MCF 10A (cell line): ENCODE measurements around the gene ALDH1L1. TPM values are rescaled to one million over a fixed set of nuclear protein-coding genes. Genes with fewer than 3 reads are reported as not detected.

ENCODE experiments used
- BruUV-seq: library from RNA; stranded (reverse); fragments of 400-500 nt; replicated peaks from 2 replicates; lab custom pipeline; 2021; lab: Mats Ljungman, UMichigan
- CTCF ChIA-PET: fragments of 300-600 bp; sonication (Branson Sonifier 250); formaldehyde crosslinking; extraction: SDS; loops from one replicate; lab custom pipeline; 2021; ENCODE audit warnings: antibody characterized with exemption, inconsistent platforms; lab: Yijun Ruan, JAX
- POLR2A ChIA-PET: fragments of 300-600, 350-650 bp; sonication (Branson Sonifier 250); formaldehyde crosslinking; extraction: SDS; loops from one replicate; lab custom pipeline; 2020; ENCODE audit warnings: antibody characterized with exemption, inconsistent platforms; lab: Yijun Ruan, JAX
- DNase-seq: peaks from one replicate; pipeline ENCODE4 v3.0.0-alpha.2; 2018; ENCODE audit not compliant: unreplicated experiment
- H3K27ac Mint-ChIP-seq: one replicate; pipeline ENCODE4 v1.8.0; 2022; ENCODE audit warnings: mild to moderate bottlenecking, low read depth, mixed read lengths; ENCODE audit not compliant: unreplicated experiment
- H3K27me3 Mint-ChIP-seq: one replicate; pipeline ENCODE4 v1.8.0; 2022; ENCODE audit warnings: mixed read lengths; ENCODE audit not compliant: insufficient read depth, unreplicated experiment
- H3K36me3 Mint-ChIP-seq: one replicate; pipeline ENCODE4 v1.8.0; 2022; ENCODE audit warnings: mild to moderate bottlenecking, moderate library complexity, mixed read lengths; ENCODE audit not compliant: insufficient read depth, unreplicated experiment
- H3K4me1 Mint-ChIP-seq: one replicate; pipeline ENCODE4 v1.8.0; 2022; ENCODE audit warnings: mixed read lengths; ENCODE audit not compliant: insufficient read depth, unreplicated experiment
- H3K4me3 Mint-ChIP-seq: one replicate; pipeline ENCODE4 v1.8.0; 2022; ENCODE audit warnings: mild to moderate bottlenecking, moderate library complexity, mixed read lengths; ENCODE audit not compliant: unreplicated experiment
- H3K9me3 Mint-ChIP-seq: one replicate; pipeline ENCODE4 v1.8.0; 2022; ENCODE audit warnings: mixed read lengths; ENCODE audit not compliant: unreplicated experiment
- CTCF ChIP-seq: fragments of 200-600 bp; IDR thresholded peaks from one replicate; pipeline ENCODE4 v1.8.0; 2022; ENCODE audit warnings: antibody characterized with exemption, mild to moderate bottlenecking; ENCODE audit not compliant: unreplicated experiment
- intact Hi-C: fragments of 100-400 bp; cut with micrococcal nuclease; formaldehyde crosslinking; loops from 2 replicates; pipeline ENCODE4 v1.14.1; 2022
- total RNA-seq: library from RNA; stranded (reverse); gene quantifications from 2 replicates; pipeline ENCODE4 v1.2.3, GENCODE V29; 2022

Gene ALDH1L1
- total RNA-seq, 1 experiment from 2014 or later: 1.9 TPM

GRCh38 chr3:126126811-126127431 is 53.5 kb downstream of the ALDH1L1 start:
- H3K9me3 Mint-ChIP-seq: no peaks in the 10 kb centered on the region
- DNase-seq: no peak
- H3K36me3 Mint-ChIP-seq: no peaks in the 10 kb centered on the region
- TF ChIP-seq CTCF: no peak
- intact Hi-C loops: no loop called here
- ChIA-PET CTCF (interaction anchor here (0.7 kb wide), 1 partner anchor 110 kb away, joined by 3 read pairs; no protein-coding TSS in a partner anchor), POLR2A (no interaction called here)
- no peak overlapping the region for H3K4me3 Mint-ChIP-seq
- peaks cover 11% of the 10 kb centered on the region for H3K4me1 Mint-ChIP-seq
- H3K27ac Mint-ChIP-seq: no peak overlapping the region
- H3K27me3 Mint-ChIP-seq: peaks cover 11% of the 10 kb centered on the region
- no TSS peak for BruUV-seq

- H3K27me3 Mint-ChIP-seq: peaks cover 11% of the 10 kb centered on the region
- no peak for TF ChIP-seq CTCF
- DNase-seq: no peak
- intact Hi-C loops: no loop called here
- no peak overlapping the region for H3K4me3 Mint-ChIP-seq
- ChIA-PET POLR2A (no interaction called here), CTCF (interaction anchor here (0.7 kb wide), 1 partner anchor 110 kb away, joined by 3 read pairs; no protein-coding TSS in a partner anchor)
- H3K9me3 Mint-ChIP-seq: no peaks in the 10 kb centered on the region
- no peak overlapping the region for H3K27ac Mint-ChIP-seq
- H3K4me1 Mint-ChIP-seq: peaks cover 11% of the 10 kb centered on the region
- no peaks in the 10 kb centered on the region for H3K36me3 Mint-ChIP-seq
- no TSS peak for BruUV-seq
Observed at GRCh38 chr3:126126286-126126685, 54.1 kb downstream of the ALDH1L1 start.

GRCh38 chr3:126125781-126126251 is 54.6 kb downstream of the ALDH1L1 start:
- Mint-ChIP-seq H3K27me3 (peaks cover 11% of the 10 kb centered on the region), H3K9me3 (no peaks in the 10 kb centered on the region), H3K4me1 (peaks cover 11% of the 10 kb centered on the region), H3K4me3 (no peak overlapping the region), H3K27ac (no peak overlapping the region), H3K36me3 (no peaks in the 10 kb centered on the region)
- intact Hi-C loops: no loop called here
- ChIA-PET POLR2A (no interaction called here), CTCF (interaction anchor here (2.0 kb wide), 1 partner anchor 9 kb away, joined by 19 read pairs; no protein-coding TSS in a partner anchor)
- TF ChIP-seq CTCF: no peak
- no peak for DNase-seq
- no TSS peak for BruUV-seq

- POLR2A ChIA-PET: no interaction called here
- no TSS peak for BruUV-seq
- intact Hi-C loops: no loop called here
- CTCF ChIA-PET: interaction anchor here (2.0 kb wide), 1 partner anchor 9 kb away, joined by 19 read pairs; no protein-coding TSS in a partner anchor
- no peak for TF ChIP-seq CTCF
- peaks cover 11% of the 10 kb centered on the region for H3K4me1 Mint-ChIP-seq
- H3K36me3 Mint-ChIP-seq: no peaks in the 10 kb centered on the region
- peaks cover 11% of the 10 kb centered on the region for H3K27me3 Mint-ChIP-seq
- H3K27ac Mint-ChIP-seq: no peak overlapping the region
- no peak overlapping the region for H3K4me3 Mint-ChIP-seq
- DNase-seq: no peak
- H3K9me3 Mint-ChIP-seq: no peaks in the 10 kb centered on the region
Observed at GRCh38 chr3:126125341-126125740, 55.0 kb downstream of the ALDH1L1 start.
